ENCODE results near the gene AGRN.

Gene AGRN

GRCh38 chr1:979744-980072 is 40.2 kb upstream of the AGRN start (continued):
- no peak for TF ChIP-seq TOX (CRISPR knock-in tag; IDR thresholded peaks at IDR 0.05; ENCODE audit: borderline replicate concordance)
- TF ChIP-seq ZFP30 (CRISPR knock-in tag; IDR thresholded peaks at IDR 0.05), result no peak
- no peak for TF ChIP-seq GLIS3 (CRISPR knock-in tag; IDR thresholded peaks at IDR 0.05)
- no peak for TF ChIP-seq ZFP3 (CRISPR knock-in tag; IDR thresholded peaks at IDR 0.05)
- no peak for TF ChIP-seq CSDC2 (CRISPR knock-in tag; IDR thresholded peaks at IDR 0.05)
- TF ChIP-seq, protein P1, sequence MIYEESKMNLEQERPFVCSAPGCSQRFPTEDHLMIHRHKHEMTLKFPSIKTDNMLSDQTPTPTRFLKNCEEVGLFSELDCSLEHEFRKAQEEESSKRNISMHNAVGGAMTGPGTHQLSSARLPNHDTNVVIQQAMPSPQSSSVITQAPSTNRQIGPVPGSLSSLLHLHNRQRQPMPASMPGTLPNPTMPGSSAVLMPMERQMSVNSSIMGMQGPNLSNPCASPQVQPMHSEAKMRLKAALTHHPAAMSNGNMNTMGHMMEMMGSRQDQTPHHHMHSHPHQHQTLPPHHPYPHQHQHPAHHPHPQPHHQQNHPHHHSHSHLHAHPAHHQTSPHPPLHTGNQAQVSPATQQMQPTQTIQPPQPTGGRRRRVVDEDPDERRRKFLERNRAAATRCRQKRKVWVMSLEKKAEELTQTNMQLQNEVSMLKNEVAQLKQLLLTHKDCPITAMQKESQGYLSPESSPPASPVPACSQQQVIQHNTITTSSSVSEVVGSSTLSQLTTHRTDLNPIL (CRISPR knock-in tag; IDR thresholded peaks at IDR 0.05; ENCODE audit: low read depth), result no peak
- TF ChIP-seq ZNF70 (CRISPR knock-in tag; IDR thresholded peaks at IDR 0.05), result no peak

- TF ChIP-seq OSR1 (CRISPR knock-in tag; IDR thresholded peaks at IDR 0.05) (no peak), ISL1 (CRISPR knock-in tag; IDR thresholded peaks at IDR 0.05) (no peak), ARNTL (CRISPR knock-in tag; IDR thresholded peaks at IDR 0.05; ENCODE audit: borderline replicate concordance, low read depth) (no peak), SNAI2 (CRISPR knock-in tag; IDR thresholded peaks at IDR 0.05) (no peak), ZC3H10 (CRISPR knock-in tag; IDR thresholded peaks at IDR 0.05) (no peak), ESRRG (CRISPR knock-in tag; IDR thresholded peaks at IDR 0.05) (no peak), TOX (CRISPR knock-in tag; IDR thresholded peaks at IDR 0.05; ENCODE audit: borderline replicate concordance) (no peak), ZFP30 (CRISPR knock-in tag; IDR thresholded peaks at IDR 0.05) (no peak), GLIS3 (CRISPR knock-in tag; IDR thresholded peaks at IDR 0.05) (no peak), CSDC2 (CRISPR knock-in tag; IDR thresholded peaks at IDR 0.05) (no peak), ZNF565 (CRISPR knock-in tag; conservative IDR thresholded peaks at IDR 0.05; ENCODE audit: low read depth) (no peak), RARB (CRISPR knock-in tag; IDR thresholded peaks at IDR 0.05) (no peak), BACH2 (CRISPR knock-in tag; IDR thresholded peaks at IDR 0.05; ENCODE audit: borderline replicate concordance) (no peak)
- TF ChIP-seq, protein P1 (CRISPR knock-in tag; IDR thresholded peaks at IDR 0.05; ENCODE audit: low read depth), result no peak
- ATAC-seq, result 0 out of 3 replicates have a peak, but pooled peaks have one; percentile 4
Measured at GRCh38 chr1:980137-980571, 39.8 kb upstream of the AGRN start.

DNA sequence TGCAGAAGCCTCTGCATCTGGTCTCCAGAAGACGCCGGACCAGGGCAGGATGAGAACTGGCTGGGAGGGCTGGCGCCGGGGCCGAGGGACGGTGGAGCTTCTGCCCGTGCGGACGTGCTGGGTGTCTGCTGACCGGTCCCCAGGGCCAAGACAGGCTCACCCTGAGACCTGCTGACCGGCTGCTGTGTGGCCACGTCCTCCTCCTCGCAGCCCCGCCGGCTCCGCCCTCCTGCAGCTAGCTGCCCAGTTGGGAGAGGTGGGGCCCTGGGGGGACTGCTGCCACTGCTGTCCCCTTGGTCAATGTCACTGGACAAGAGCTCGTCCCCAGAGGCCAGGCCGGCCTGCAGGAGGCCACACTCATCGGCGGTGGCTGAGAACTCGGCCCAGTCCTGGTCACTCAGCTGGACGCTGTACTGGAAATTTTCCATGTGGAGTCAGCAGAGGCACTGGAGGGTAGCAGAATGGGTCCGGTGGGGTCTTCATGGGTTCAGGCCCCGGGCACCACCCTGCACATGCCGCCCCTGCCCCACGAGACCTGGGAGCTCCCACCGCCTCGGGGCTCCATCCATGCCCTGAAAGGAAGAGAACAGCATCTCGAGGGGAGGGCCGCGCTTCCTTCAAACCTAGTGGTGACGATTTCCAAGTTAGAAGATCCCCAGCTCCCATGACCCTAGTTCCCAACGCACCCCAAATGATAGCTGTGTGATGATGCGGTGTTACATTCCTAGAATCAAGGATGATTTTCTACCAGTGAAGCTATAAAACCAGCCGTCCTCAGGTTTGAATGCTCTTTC is 39.1 kb upstream of the AGRN start:
- TF ChIP-seq TSHZ2 (CRISPR knock-in tag; IDR thresholded peaks at IDR 0.05) (no peak), ZFP30 (CRISPR knock-in tag; IDR thresholded peaks at IDR 0.05) (no peak), ZC3H10 (CRISPR knock-in tag; IDR thresholded peaks at IDR 0.05) (no peak), ZNF565 (CRISPR knock-in tag; conservative IDR thresholded peaks at IDR 0.05; ENCODE audit: low read depth) (no peak), ISL1 (CRISPR knock-in tag; IDR thresholded peaks at IDR 0.05) (no peak), ARNTL (CRISPR knock-in tag; IDR thresholded peaks at IDR 0.05; ENCODE audit: borderline replicate concordance, low read depth) (no peak), GLIS3 (CRISPR knock-in tag; IDR thresholded peaks at IDR 0.05) (no peak), ESRRG (CRISPR knock-in tag; IDR thresholded peaks at IDR 0.05) (no peak)
- TF ChIP-seq, protein P2, sequence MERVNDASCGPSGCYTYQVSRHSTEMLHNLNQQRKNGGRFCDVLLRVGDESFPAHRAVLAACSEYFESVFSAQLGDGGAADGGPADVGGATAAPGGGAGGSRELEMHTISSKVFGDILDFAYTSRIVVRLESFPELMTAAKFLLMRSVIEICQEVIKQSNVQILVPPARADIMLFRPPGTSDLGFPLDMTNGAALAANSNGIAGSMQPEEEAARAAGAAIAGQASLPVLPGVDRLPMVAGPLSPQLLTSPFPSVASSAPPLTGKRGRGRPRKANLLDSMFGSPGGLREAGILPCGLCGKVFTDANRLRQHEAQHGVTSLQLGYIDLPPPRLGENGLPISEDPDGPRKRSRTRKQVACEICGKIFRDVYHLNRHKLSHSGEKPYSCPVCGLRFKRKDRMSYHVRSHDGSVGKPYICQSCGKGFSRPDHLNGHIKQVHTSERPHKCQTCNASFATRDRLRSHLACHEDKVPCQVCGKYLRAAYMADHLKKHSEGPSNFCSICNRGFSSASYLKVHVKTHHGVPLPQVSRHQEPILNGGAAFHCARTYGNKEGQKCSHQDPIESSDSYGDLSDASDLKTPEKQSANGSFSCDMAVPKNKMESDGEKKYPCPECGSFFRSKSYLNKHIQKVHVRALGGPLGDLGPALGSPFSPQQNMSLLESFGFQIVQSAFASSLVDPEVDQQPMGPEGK (CRISPR knock-in tag; IDR thresholded peaks at IDR 0.05; ENCODE audit: borderline replicate concordance), result no peak
- TF ChIP-seq, protein P1 (CRISPR knock-in tag; IDR thresholded peaks at IDR 0.05; ENCODE audit: low read depth), result no peak
- TF ChIP-seq, protein P3, sequence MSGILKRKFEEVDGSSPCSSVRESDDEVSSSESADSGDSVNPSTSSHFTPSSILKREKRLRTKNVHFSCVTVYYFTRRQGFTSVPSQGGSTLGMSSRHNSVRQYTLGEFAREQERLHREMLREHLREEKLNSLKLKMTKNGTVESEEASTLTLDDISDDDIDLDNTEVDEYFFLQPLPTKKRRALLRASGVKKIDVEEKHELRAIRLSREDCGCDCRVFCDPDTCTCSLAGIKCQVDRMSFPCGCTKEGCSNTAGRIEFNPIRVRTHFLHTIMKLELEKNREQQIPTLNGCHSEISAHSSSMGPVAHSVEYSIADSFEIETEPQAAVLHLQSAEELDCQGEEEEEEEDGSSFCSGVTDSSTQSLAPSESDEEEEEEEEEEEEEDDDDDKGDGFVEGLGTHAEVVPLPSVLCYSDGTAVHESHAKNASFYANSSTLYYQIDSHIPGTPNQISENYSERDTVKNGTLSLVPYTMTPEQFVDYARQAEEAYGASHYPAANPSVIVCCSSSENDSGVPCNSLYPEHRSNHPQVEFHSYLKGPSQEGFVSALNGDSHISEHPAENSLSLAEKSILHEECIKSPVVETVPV (CRISPR knock-in tag; IDR thresholded peaks at IDR 0.05), result no peak
- no peak for ATAC-seq

All from SK-N-SH treated with all-trans-retinoic acid at 6 μM for 48 hours (cell line).